ENCODE measurements around the gene NUDT9. TPM values are rescaled to one million over a fixed set of nuclear protein-coding genes. Genes with fewer than 3 reads are reported as not detected.
"Not testable (repeated sequence)": the region's sequence is repeated elsewhere in the genome, so short reads cannot be mapped to it uniquely, and the experiment has no call there.

NUDT9 gene
- total RNA-seq, 4 donors from 2014 or later, result 20.4 to 38.2 (median 28.4) TPM

DNA sequence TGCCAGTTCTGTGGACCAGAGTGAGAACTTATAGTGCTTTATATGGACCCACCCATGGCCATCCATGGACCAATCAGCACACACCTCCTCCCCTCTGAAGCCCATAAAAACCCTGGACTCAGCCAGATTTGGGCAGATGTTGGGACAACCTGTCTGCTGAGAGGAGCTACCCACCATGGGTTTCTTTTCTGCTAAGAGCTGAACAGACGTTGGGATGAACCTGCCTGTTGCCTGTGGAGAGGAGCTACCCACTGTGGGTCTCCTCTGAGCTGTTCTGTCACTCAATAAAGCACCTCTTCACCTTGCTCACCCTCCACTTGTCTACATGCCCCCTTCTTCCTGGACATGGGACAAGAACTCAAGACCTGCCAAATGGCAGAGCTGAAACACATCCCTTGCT is 22.4 kb upstream of the NUDT9 start:
- Histone ChIP-seq H3K4me3 (replicated peaks in 1 of 3) (no peak overlapping the region), H3K36me3 (no peaks in the 10 kb centered on the region), H3K27ac (no peak overlapping the region), H3K4me1 (no peaks in the 10 kb centered on the region), H3K9me3 (no peaks in the 10 kb centered on the region), H3K27me3 (no peaks in the 10 kb centered on the region)
- TF ChIP-seq, protein P1, sequence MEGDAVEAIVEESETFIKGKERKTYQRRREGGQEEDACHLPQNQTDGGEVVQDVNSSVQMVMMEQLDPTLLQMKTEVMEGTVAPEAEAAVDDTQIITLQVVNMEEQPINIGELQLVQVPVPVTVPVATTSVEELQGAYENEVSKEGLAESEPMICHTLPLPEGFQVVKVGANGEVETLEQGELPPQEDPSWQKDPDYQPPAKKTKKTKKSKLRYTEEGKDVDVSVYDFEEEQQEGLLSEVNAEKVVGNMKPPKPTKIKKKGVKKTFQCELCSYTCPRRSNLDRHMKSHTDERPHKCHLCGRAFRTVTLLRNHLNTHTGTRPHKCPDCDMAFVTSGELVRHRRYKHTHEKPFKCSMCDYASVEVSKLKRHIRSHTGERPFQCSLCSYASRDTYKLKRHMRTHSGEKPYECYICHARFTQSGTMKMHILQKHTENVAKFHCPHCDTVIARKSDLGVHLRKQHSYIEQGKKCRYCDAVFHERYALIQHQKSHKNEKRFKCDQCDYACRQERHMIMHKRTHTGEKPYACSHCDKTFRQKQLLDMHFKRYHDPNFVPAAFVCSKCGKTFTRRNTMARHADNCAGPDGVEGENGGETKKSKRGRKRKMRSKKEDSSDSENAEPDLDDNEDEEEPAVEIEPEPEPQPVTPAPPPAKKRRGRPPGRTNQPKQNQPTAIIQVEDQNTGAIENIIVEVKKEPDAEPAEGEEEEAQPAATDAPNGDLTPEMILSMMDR (IDR thresholded peaks at IDR 0.05), result no peak
- no peak for TF ChIP-seq POLR2A (IDR thresholded peaks at IDR 0.05)
- no peak for DNase-seq
- intact Hi-C loops (cut with DNase I), result no loop called here
- WGBS, 2 donors, result 75 to 92% methylated on average over 1 of the region's 1 CpG

DNA sequence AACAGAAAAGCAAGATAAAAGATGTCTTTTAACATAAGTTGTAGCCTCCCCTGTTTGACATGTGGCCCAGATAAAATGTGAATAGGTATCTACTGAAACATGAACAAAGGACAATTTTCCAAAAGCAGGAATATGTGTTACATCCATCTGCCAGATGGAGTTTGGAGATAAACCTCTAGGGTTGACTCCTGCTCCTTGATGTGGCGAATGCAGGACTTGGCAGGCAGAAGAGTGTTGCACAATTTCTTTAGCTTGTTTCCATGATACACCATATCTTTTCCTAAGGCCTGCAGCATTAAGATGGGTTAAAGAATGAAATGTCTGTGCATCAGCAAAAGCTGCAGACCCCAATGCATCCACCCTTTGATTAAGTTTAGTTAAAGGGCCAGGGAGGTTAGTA is 18.6 kb upstream of the NUDT9 start:
- intact Hi-C loops (cut with DNase I); H3K36me3 ChIP-seq; H3K9me3 ChIP-seq; H3K27me3 ChIP-seq; DNase-seq; H3K4me1 ChIP-seq; H3K4me3 ChIP-seq (replicated peaks in 1 of 3); H3K27ac ChIP-seq: not testable (repeated sequence)
- 81 to 86% methylated on average over 1 of the region's 1 CpG for whole genome bisulfite sequencing, 2 donors

DNA sequence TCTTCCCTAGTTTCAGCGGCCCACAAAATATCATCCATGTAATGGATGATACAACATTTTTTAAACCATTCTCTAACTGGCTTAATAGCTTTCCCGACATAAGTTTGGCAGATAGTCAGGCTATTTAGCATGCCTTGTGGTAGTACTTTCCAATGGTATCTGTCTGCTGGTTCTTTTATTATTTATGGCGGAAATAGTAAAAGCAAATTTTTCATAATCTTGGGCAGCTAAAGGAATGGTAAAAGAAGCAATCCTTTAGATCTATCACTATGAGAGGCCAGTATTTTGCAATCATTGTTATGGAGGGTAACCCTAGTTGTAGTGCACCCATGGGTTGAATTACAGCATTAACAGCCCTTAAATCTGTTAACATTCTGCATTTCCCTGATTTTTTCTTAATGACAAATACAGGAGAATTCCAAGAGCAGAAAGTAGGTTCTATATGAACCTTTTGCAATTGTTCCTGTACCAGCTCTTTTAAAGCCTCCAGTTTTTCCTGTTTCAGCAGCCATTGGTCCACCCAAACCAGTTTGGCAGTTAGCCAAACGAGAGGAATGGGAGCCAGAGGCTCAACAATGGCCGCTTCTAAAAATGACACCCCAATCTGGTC is 17.1 kb upstream of the NUDT9 start:
- 86 to 88% methylated on average over 5 of the region's 5 CpGs for WGBS, 2 donors
- TF ChIP-seq, protein P1 (IDR thresholded peaks at IDR 0.05), result no peak
- no peak for TF ChIP-seq POLR2A (IDR thresholded peaks at IDR 0.05)
- H3K4me3 ChIP-seq (replicated peaks in 1 of 3), result no peak overlapping the region
- H3K4me1 ChIP-seq, result no peaks in the 10 kb centered on the region
- intact Hi-C loops (cut with DNase I), result no loop called here
- no peaks in the 10 kb centered on the region for H3K27me3 ChIP-seq
- no peak overlapping the region for H3K27ac ChIP-seq
- no peaks in the 10 kb centered on the region for H3K36me3 ChIP-seq
- no peaks in the 10 kb centered on the region for H3K9me3 ChIP-seq
- no peak for DNase-seq

DNA sequence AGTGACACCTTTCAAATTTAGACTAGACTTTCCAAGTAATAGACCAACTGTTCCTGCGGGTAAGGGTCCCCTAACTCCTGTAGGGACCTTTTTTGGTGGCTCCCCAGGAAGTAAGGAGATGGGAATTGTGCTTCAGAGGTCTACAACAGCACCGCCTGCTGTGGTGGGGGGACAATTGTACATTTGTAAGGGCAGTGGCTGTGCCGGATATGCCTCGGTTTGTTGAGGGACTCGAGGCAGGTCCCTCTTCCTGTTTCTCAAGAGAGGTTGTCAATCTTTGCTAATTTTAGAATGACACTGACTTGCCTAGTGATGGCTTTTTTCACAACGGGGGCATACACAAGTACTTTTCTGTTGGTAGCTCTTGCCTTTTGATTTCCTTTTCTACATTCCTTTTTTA is 15.9 kb upstream of the NUDT9 start:
- Histone ChIP-seq H3K27ac (no peak overlapping the region), H3K36me3 (no peaks in the 10 kb centered on the region), H3K4me1 (no peaks in the 10 kb centered on the region), H3K9me3 (no peaks in the 10 kb centered on the region), H3K27me3 (no peaks in the 10 kb centered on the region), H3K4me3 (replicated peaks in 1 of 3) (no peak overlapping the region)
- intact Hi-C loops (cut with DNase I), result no loop called here
- DNase-seq, result no peak
- 65 to 86% methylated on average over 6 of the region's 6 CpGs for WGBS, 2 donors
- no peak for TF ChIP-seq POLR2A (IDR thresholded peaks at IDR 0.05)
- TF ChIP-seq, protein P1 (IDR thresholded peaks at IDR 0.05), result no peak

DNA sequence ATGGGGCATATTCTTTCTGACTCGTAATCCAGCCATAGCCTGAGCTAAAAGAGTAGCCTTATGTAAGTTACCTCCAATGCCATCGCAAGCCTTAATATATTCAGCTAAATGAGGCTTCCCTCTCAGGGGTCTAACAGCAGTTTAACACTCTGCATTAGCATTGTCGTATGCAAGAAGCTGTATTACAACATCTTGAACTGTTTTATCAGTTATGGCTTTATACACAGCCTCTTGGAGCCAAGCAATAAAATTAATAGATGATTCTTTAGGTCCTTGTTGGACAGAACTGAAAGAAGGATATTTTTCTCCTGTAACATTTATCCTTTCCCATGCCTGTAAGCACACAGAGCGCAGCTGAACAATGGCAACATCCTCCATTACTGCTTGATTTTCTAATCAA is 15.5 kb upstream of the NUDT9 start:
- H3K4me3 ChIP-seq (replicated peaks in 1 of 3); H3K27me3 ChIP-seq; H3K27ac ChIP-seq; intact Hi-C loops (cut with DNase I); H3K36me3 ChIP-seq; H3K9me3 ChIP-seq; H3K4me1 ChIP-seq; DNase-seq: not testable (repeated sequence)
- 86 to 88% methylated on average over 4 of the region's 4 CpGs for WGBS, 2 donors

DNA sequence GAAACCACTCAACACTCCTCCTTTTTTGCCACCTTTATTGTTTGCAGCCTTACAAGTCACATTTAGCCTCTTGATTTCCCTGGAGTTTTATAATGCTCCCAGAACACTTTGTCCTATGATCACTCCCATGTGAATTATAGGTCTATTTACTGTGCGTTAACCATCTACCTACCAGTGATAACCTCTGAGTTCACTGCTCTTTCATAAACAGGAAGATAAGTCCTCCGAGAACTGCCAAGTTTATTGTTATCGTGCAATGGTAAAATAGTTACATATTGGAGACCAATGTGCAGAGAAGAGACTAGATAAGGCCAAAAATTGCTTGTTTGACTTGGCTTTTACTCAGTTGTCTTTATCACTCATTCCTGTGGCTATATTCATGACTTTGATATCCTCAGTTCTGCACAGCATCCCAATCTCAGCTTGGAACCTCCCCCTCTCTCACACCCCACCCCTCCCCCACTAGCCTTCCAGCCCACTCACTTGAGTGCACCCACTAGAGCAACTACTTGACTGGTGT is 12.9 kb upstream of the NUDT9 start:
- no peak overlapping the region for H3K4me3 ChIP-seq (replicated peaks in 1 of 3)
- intact Hi-C loops (cut with DNase I), result no loop called here
- no peaks in the 10 kb centered on the region for H3K36me3 ChIP-seq
- H3K9me3 ChIP-seq, result no peaks in the 10 kb centered on the region
- no peaks in the 10 kb centered on the region for H3K4me1 ChIP-seq
- no peak overlapping the region for H3K27ac ChIP-seq
- DNase-seq, result no peak
- no peaks in the 10 kb centered on the region for H3K27me3 ChIP-seq
- TF ChIP-seq POLR2A (IDR thresholded peaks at IDR 0.05), result no peak
- TF ChIP-seq, protein P1 (IDR thresholded peaks at IDR 0.05), result no peak
- WGBS, 2 donors, result 66 to 78% methylated on average over 3 of the region's 3 CpGs

Data from thyroid gland (tissue), 4 donors.